Vagina (tissue), 2 donors: ENCODE data around the gene SLC29A2. TPM values are rescaled to one million over a fixed set of nuclear protein-coding genes. Genes with fewer than 3 reads are reported as not detected.
A peak's percentile ranks its signal among the peaks of the same experiment; 100 is the strongest.

Experiments used
- DNase-seq, 2 donors: peaks; one replicate each; pipeline ENCODE4 v3.0.0-alpha.2; 2017; ENCODE audit errors: extremely low spot score in 2 of 2
- H3K27ac ChIP-seq: fragments of 200-600 bp; sonication (generic); one replicate; pipeline ENCODE4 v1.5.1; 2019
- H3K27me3 ChIP-seq: fragments of 200-600 bp; sonication (generic); one replicate; pipeline ENCODE4 v1.5.1; 2019
- H3K36me3 ChIP-seq, 2 donors: fragments of 200-600 bp; sonication (generic); one replicate each; pipeline ENCODE4 v1.5.1; 2017 to 2019
- H3K4me1 ChIP-seq: fragments of 200-600 bp; sonication (generic); one replicate; pipeline ENCODE4 v1.5.1; 2019
- H3K4me3 ChIP-seq, 2 donors: fragments of 200-600 bp; sonication (generic); 1 replicate in 1 of 2; 2 replicates in 1 of 2; pipeline ENCODE4 v1.5.1; 2016 to 2019
- H3K9me3 ChIP-seq: fragments of 200-600 bp; sonication (generic); one replicate; pipeline ENCODE4 v1.5.1; 2019
- CTCF ChIP-seq, 3 experiments: fragments of 450-650 bp in 2 of 3; fragments of 200-600 bp in 1 of 3; sonication (generic) in 1 of 3; IDR thresholded peaks; one replicate each; pipeline ENCODE4 v1.5.1; 2017 to 2019; ENCODE audit warnings: antibody characterized with exemption in 3 of 3, mild to moderate bottlenecking in 2 of 3, moderate library complexity in 2 of 3
- POLR2A ChIP-seq, 2 donors: fragments of 450-650 bp; IDR thresholded peaks; one replicate each; pipeline ENCODE4 v1.6.1; 2017; ENCODE audit warnings: antibody characterized with exemption in 2 of 2, mild to moderate bottlenecking in 2 of 2, moderate library complexity in 2 of 2
- POLR2AphosphoS5 ChIP-seq, 2 donors: sonication (generic); formaldehyde crosslinking; IDR thresholded peaks; one replicate each; pipeline ENCODE4 v1.9.0; 2017; ENCODE audit warnings: antibody characterized with exemption in 2 of 2, mild to moderate bottlenecking in 2 of 2, low read depth in 1 of 2; ENCODE audit not compliant: insufficient read depth in 1 of 2
- intact Hi-C: fragments of 100-400 bp; cut with DNase I; formaldehyde crosslinking; loops from one replicate; pipeline ENCODE4 v1.15.1; 2023
- total RNA-seq: library from RNA; depleted of rRNA; stranded (reverse); fragments of >200 nt; gene quantifications from one replicate; pipeline ENCODE4 v1.2.3, GENCODE V29; 2016

The SLC29A2 gene
- total RNA-seq, 1 donor from 2014 or later, result 4.2 TPM

GRCh38 chr11:66341502-66342126 is 29.9 kb downstream of the SLC29A2 start:
- Histone ChIP-seq H3K9me3 (no peaks in the 10 kb centered on the region), H3K4me1 (peaks cover 53% of the 10 kb centered on the region), H3K4me3 (no peak overlapping the region), H3K36me3 (peaks cover 0 to 39% of the 10 kb centered on the region in 2 donors), H3K27ac (no peak overlapping the region), H3K27me3 (no peaks in the 10 kb centered on the region)
- no peak for DNase-seq
- intact Hi-C loops, result no loop called here
- TF ChIP-seq POLR2A (IDR thresholded peaks at IDR 0.05) (no peak), CTCF (IDR thresholded peaks at IDR 0.05) (no peak), POLR2AphosphoS5 (IDR thresholded peaks at IDR 0.05; ENCODE audit: insufficient read depth in 1 of 2, low read depth in 1 of 2) (no peak)

GRCh38 chr11:66340596-66341501 is 30.7 kb downstream of the SLC29A2 start:
- intact Hi-C loops, result no loop called here
- H3K27ac ChIP-seq, result no peak overlapping the region
- H3K27me3 ChIP-seq, result no peaks in the 10 kb centered on the region
- H3K4me3 ChIP-seq, result no peak overlapping the region
- TF ChIP-seq POLR2A (IDR thresholded peaks at IDR 0.05) (no peak), CTCF (IDR thresholded peaks at IDR 0.05) (no peak), POLR2AphosphoS5 (IDR thresholded peaks at IDR 0.05; ENCODE audit: insufficient read depth in 1 of 2, low read depth in 1 of 2) (no peak)
- no peak for DNase-seq
- peaks cover 53% of the 10 kb centered on the region for H3K4me1 ChIP-seq
- H3K36me3 ChIP-seq, result peaks cover 0 to 39% of the 10 kb centered on the region in 2 donors
- no peaks in the 10 kb centered on the region for H3K9me3 ChIP-seq

GRCh38 chr11:66339686-66340483 is 31.7 kb downstream of the SLC29A2 start:
- H3K27ac ChIP-seq, result no peak overlapping the region

GRCh38 chr11:66339162-66339675 is 32.3 kb downstream of the SLC29A2 start:
- intact Hi-C loops, result no loop called here
- DNase-seq, result no peak
- Histone ChIP-seq H3K27ac (no peak overlapping the region), H3K27me3 (no peaks in the 10 kb centered on the region), H3K4me3 (no peak overlapping the region), H3K9me3 (no peaks in the 10 kb centered on the region), H3K4me1 (peaks cover 58% of the 10 kb centered on the region), H3K36me3 (peaks cover 0 to 39% of the 10 kb centered on the region in 2 donors)
- TF ChIP-seq POLR2A (IDR thresholded peaks at IDR 0.05), result no peak
- peak in 1 of 2 donors; percentile 54 for TF ChIP-seq POLR2AphosphoS5 (IDR thresholded peaks at IDR 0.05; ENCODE audit: insufficient read depth in 1 of 2, low read depth in 1 of 2)
- no peak for TF ChIP-seq CTCF (IDR thresholded peaks at IDR 0.05)

More at GRCh38 chr11:66339686-66340483, 31.7 kb downstream of the SLC29A2 start:
- no peak for TF ChIP-seq POLR2AphosphoS5 (IDR thresholded peaks at IDR 0.05; ENCODE audit: insufficient read depth in 1 of 2, low read depth in 1 of 2)
- no peak for TF ChIP-seq CTCF (IDR thresholded peaks at IDR 0.05)
- TF ChIP-seq POLR2A (IDR thresholded peaks at IDR 0.05), result no peak
- no peak overlapping the region for H3K4me3 ChIP-seq
- intact Hi-C loops, result no loop called here
- H3K4me1 ChIP-seq, result peaks cover 55% of the 10 kb centered on the region
- H3K9me3 ChIP-seq, result no peaks in the 10 kb centered on the region
- no peak for DNase-seq
- peaks cover 0 to 39% of the 10 kb centered on the region in 2 donors for H3K36me3 ChIP-seq
- H3K27me3 ChIP-seq, result no peaks in the 10 kb centered on the region
